ENCODE measurements around the gene GSTA4. TPM values are rescaled to one million over a fixed set of nuclear protein-coding genes. Genes with fewer than 3 reads are reported as not detected.

Gene GSTA4
- total and polyA plus RNA-seq, 2 of the 13 experiments (the other 11 are each of a cell fraction or from before 2014, with no cell fraction given): 34.1 to 53.6 TPM

DNA sequence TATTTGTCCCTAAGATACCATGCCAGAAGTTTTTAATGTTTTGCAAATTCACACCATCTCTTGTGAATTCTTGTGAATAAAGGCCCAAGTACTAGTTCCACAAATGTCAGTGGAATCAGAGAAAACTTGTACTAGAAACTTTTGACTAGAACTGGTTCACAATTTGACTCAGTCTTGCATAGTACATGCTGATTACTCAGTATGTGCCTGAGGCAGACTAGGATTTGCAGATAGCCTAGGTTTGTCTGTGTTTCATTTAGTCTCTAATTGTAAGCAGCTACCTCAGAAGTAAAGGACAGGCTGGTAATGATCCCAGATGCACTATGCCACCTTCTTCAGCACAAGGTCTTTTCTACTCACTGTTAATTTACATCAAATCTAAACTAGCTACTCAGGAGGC, 34.2 kb upstream of the GSTA4 start (continued):
- TF ChIP-seq, protein P1, sequence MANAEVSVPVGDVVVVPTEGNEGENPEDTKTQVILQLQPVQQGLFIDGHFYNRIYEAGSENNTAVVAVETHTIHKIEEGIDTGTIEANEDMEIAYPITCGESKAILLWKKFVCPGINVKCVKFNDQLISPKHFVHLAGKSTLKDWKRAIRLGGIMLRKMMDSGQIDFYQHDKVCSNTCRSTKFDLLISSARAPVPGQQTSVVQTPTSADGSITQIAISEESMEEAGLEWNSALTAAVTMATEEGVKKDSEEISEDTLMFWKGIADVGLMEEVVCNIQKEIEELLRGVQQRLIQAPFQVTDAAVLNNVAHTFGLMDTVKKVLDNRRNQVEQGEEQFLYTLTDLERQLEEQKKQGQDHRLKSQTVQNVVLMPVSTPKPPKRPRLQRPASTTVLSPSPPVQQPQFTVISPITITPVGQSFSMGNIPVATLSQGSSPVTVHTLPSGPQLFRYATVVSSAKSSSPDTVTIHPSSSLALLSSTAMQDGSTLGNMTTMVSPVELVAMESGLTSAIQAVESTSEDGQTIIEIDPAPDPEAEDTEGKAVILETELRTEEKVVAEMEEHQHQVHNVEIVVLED (CRISPR knock-in tag; IDR thresholded peaks at IDR 0.05; ENCODE audit: borderline replicate concordance): no peak
- TF ChIP-seq, protein P2, sequence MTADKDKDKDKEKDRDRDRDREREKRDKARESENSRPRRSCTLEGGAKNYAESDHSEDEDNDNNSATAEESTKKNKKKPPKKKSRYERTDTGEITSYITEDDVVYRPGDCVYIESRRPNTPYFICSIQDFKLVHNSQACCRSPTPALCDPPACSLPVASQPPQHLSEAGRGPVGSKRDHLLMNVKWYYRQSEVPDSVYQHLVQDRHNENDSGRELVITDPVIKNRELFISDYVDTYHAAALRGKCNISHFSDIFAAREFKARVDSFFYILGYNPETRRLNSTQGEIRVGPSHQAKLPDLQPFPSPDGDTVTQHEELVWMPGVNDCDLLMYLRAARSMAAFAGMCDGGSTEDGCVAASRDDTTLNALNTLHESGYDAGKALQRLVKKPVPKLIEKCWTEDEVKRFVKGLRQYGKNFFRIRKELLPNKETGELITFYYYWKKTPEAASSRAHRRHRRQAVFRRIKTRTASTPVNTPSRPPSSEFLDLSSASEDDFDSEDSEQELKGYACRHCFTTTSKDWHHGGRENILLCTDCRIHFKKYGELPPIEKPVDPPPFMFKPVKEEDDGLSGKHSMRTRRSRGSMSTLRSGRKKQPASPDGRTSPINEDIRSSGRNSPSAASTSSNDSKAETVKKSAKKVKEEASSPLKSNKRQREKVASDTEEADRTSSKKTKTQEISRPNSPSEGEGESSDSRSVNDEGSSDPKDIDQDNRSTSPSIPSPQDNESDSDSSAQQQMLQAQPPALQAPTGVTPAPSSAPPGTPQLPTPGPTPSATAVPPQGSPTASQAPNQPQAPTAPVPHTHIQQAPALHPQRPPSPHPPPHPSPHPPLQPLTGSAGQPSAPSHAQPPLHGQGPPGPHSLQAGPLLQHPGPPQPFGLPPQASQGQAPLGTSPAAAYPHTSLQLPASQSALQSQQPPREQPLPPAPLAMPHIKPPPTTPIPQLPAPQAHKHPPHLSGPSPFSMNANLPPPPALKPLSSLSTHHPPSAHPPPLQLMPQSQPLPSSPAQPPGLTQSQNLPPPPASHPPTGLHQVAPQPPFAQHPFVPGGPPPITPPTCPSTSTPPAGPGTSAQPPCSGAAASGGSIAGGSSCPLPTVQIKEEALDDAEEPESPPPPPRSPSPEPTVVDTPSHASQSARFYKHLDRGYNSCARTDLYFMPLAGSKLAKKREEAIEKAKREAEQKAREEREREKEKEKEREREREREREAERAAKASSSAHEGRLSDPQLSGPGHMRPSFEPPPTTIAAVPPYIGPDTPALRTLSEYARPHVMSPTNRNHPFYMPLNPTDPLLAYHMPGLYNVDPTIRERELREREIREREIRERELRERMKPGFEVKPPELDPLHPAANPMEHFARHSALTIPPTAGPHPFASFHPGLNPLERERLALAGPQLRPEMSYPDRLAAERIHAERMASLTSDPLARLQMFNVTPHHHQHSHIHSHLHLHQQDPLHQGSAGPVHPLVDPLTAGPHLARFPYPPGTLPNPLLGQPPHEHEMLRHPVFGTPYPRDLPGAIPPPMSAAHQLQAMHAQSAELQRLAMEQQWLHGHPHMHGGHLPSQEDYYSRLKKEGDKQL (CRISPR knock-in tag; IDR thresholded peaks at IDR 0.05; ENCODE audit: low read depth): no peak
- no peak for TF ChIP-seq PITX1 (CRISPR knock-in tag; IDR thresholded peaks at IDR 0.05)
- no peak for TF ChIP-seq ZNF780A (CRISPR knock-in tag; IDR thresholded peaks at IDR 0.05)
- no peak for TF ChIP-seq RFX3 (CRISPR knock-in tag; IDR thresholded peaks at IDR 0.05)
- TF ChIP-seq GABPB1 (CRISPR knock-in tag; IDR thresholded peaks at IDR 0.05): no peak
- TF ChIP-seq ZNF563 (CRISPR knock-in tag; IDR thresholded peaks at IDR 0.05): no peak
- no peak for TF ChIP-seq ZNF598 (CRISPR knock-in tag; IDR thresholded peaks at IDR 0.05; ENCODE audit: borderline replicate concordance)
- no peak for TF ChIP-seq SMAD1 (CRISPR knock-in tag; IDR thresholded peaks at IDR 0.05; ENCODE audit: borderline replicate concordance, low read depth)
- no peak for TF ChIP-seq ZMYM3 (CRISPR knock-in tag; IDR thresholded peaks at IDR 0.05)
- TF ChIP-seq ZFP1 (CRISPR knock-in tag; IDR thresholded peaks at IDR 0.05): no peak
- TF ChIP-seq, protein P3, sequence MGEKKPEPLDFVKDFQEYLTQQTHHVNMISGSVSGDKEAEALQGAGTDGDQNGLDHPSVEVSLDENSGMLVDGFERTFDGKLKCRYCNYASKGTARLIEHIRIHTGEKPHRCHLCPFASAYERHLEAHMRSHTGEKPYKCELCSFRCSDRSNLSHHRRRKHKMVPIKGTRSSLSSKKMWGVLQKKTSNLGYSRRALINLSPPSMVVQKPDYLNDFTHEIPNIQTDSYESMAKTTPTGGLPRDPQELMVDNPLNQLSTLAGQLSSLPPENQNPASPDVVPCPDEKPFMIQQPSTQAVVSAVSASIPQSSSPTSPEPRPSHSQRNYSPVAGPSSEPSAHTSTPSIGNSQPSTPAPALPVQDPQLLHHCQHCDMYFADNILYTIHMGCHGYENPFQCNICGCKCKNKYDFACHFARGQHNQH (CRISPR knock-in tag; IDR thresholded peaks at IDR 0.05): no peak
